Neural cell (in vitro differentiated cells): ENCODE measurements around the gene HLA-DQA1. TPM values are rescaled to one million over a fixed set of nuclear protein-coding genes. Genes with fewer than 3 reads are reported as not detected.

ENCODE experiments used
- H2AFZ ChIP-seq: fragments of 200-600, 300-800 bp; sonication (generic), shearing (Covaris generic); 2 replicates; pipeline ENCODE4 v1.6.0; 2014; ENCODE audit warnings: low read depth, mild to moderate bottlenecking, antibody characterized with exemption, low read length, moderate library complexity
- H3F3A ChIP-seq: fragments of 200-600 bp; shearing (Covaris generic); 2 replicates; pipeline ENCODE4 v1.6.1; 2016; ENCODE audit warnings: mild to moderate bottlenecking, moderate library complexity, mixed read lengths, antibody characterized with exemption, low read length; ENCODE audit not compliant: insufficient read depth, poor library complexity, severe bottlenecking
- H3K27ac ChIP-seq: fragments of 200-600, 300-800 bp; sonication (generic), shearing (Covaris generic); 2 replicates; pipeline ENCODE4 v1.5.1; 2014; ENCODE audit warnings: mild to moderate bottlenecking, low read length, moderate library complexity
- H3K27me3 ChIP-seq: fragments of 300-800, 200-600 bp; sonication (generic), shearing (Covaris generic); 2 replicates; pipeline ENCODE4 v1.6.0; 2014; ENCODE audit warnings: mild to moderate bottlenecking, low read depth, low read length, moderate library complexity; ENCODE audit not compliant: insufficient read depth
- H3K36me3 ChIP-seq: fragments of 300-800, 200-600 bp; sonication (generic), shearing (Covaris generic); 2 replicates; pipeline ENCODE4 v1.5.1; 2014; ENCODE audit warnings: mild to moderate bottlenecking, antibody characterized with exemption, low read length, moderate library complexity; ENCODE audit not compliant: insufficient read depth
- H3K4me2 ChIP-seq: fragments of 300-800, 200-600 bp; sonication (generic), shearing (Covaris generic); 2 replicates; pipeline ENCODE4 v1.6.0; 2014; ENCODE audit warnings: mild to moderate bottlenecking, low read length
- H3K4me3 ChIP-seq: fragments of 300-800, 200-600 bp; sonication (generic), shearing (Covaris generic); 2 replicates; pipeline ENCODE4 v1.5.1; 2014; ENCODE audit warnings: mild to moderate bottlenecking, low read length, moderate library complexity
- H3K79me2 ChIP-seq: fragments of 200-600 bp; shearing (Covaris generic); replicated peaks from 2 replicates; pipeline ENCODE4 v1.6.0; 2014; ENCODE audit warnings: mild to moderate bottlenecking, low read length, moderate library complexity; ENCODE audit not compliant: insufficient read depth
- H3K9ac ChIP-seq: fragments of 300-800, 200-600 bp; sonication (generic), shearing (Covaris generic); 2 replicates; pipeline ENCODE4 v1.6.1; 2016; ENCODE audit warnings: mild to moderate bottlenecking, low read length, mixed read lengths
- H3K9me2 ChIP-seq: fragments of 200-600 bp; shearing (Covaris generic); 2 replicates; pipeline ENCODE4 v1.6.1; 2016; ENCODE audit warnings: mild to moderate bottlenecking, low read length, mixed read lengths; ENCODE audit not compliant: insufficient read depth
- H3K9me3 ChIP-seq: fragments of 200-600, 300-800 bp; sonication (generic), shearing (Covaris generic); 2 replicates; pipeline ENCODE4 v1.6.1; 2016; ENCODE audit warnings: mild to moderate bottlenecking, mixed run types, low read length, moderate library complexity, mixed read lengths
- H4K20me1 ChIP-seq: fragments of 200-600 bp; shearing (Covaris generic); 2 replicates; pipeline ENCODE4 v1.6.1; 2016; ENCODE audit warnings: mild to moderate bottlenecking, mixed run types; ENCODE audit not compliant: insufficient read depth
- CTCF ChIP-seq: fragments of 450-650 bp; IDR thresholded peaks from 2 replicates; pipeline ENCODE4 v1.5.1; 2014; ENCODE audit warnings: antibody characterized with exemption, mild to moderate bottlenecking, moderate library complexity; ENCODE audit not compliant: poor library complexity, severe bottlenecking
- EP300 ChIP-seq: fragments of 450-650 bp; conservative IDR thresholded peaks from 2 replicates; pipeline ENCODE4 v1.6.1; 2014; ENCODE audit warnings: antibody characterized with exemption, mild to moderate bottlenecking, moderate library complexity; ENCODE audit not compliant: poor library complexity, severe bottlenecking
- EZH2 ChIP-seq: fragments of 200-600, 300-800 bp; shearing (Covaris generic), sonication (generic); IDR thresholded peaks from 2 replicates; pipeline ENCODE4 v1.6.1; 2014; ENCODE audit warnings: antibody characterized with exemption, low read length, borderline replicate concordance, mild to moderate bottlenecking; ENCODE audit not compliant: insufficient read depth, poor library complexity, severe bottlenecking
- MXI1 ChIP-seq: fragments of 450-650 bp; conservative IDR thresholded peaks from 2 replicates; pipeline ENCODE4 v1.6.1; 2014; ENCODE audit warnings: antibody characterized with exemption, mild to moderate bottlenecking; ENCODE audit not compliant: poor library complexity, severe bottlenecking
- POLR2AphosphoS5 ChIP-seq: IDR thresholded peaks from 2 replicates; pipeline ENCODE4 v1.6.1; 2012
- RAD21 ChIP-seq: fragments of 450-650 bp; conservative IDR thresholded peaks from 2 replicates; pipeline ENCODE4 v1.6.1; 2014; ENCODE audit warnings: antibody characterized with exemption, mild to moderate bottlenecking, moderate library complexity
- REST ChIP-seq: IDR thresholded peaks from 2 replicates; pipeline ENCODE4 v1.6.1; 2012; ENCODE audit warnings: borderline replicate concordance
- SMC3 ChIP-seq: fragments of 450-650 bp; conservative IDR thresholded peaks from 2 replicates; pipeline ENCODE4 v1.6.1; 2014; ENCODE audit warnings: antibody characterized with exemption, mild to moderate bottlenecking, moderate library complexity; ENCODE audit not compliant: poor library complexity
- TAF1 ChIP-seq: IDR thresholded peaks from 2 replicates; pipeline ENCODE4 v1.6.1; 2012; ENCODE audit warnings: low read depth
- polyA plus RNA-seq: library from polyadenylated mRNA; depleted of rRNA; stranded (reverse); fragments of >200 nt; gene quantifications from 2 replicates; pipeline ENCODE4 v1.2.3, GENCODE V29; 2014

Gene HLA-DQA1
- polyA plus RNA-seq, 1 donor from 2014 or later = not detected

DNA sequence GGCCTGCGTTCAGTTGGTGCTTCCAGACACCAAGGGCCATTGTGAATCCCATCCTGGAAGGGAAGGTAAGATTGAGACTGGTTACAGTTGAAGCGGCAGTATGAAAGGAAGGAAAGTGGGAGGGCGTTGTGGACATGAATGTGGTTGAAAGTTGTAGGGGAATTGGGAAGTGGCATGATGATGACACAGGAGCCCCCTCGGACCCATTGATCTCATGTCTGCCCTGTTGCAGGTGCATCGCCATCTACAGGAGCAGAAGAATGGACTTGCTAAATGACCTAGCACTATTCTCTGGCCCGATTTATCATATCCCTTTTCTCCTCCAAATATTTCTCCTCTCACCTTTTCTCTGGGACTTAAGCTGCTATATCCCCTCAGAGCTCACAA lies 5.5 kb downstream of the HLA-DQA1 start:
- Histone ChIP-seq H3K36me3 (no peaks in the 10 kb centered on the region), H3K27me3 (no peaks in the 10 kb centered on the region), H3F3A (no peaks in the 10 kb centered on the region), H3K9me3 (no peaks in the 10 kb centered on the region), H3K9me2 (no peaks in the 10 kb centered on the region), H3K4me2 (no peak overlapping the region), H3K27ac (no peak overlapping the region), H3K79me2 (no peaks in the 10 kb centered on the region), H2AFZ (no peak overlapping the region), H3K4me3 (no peak overlapping the region), H4K20me1 (no peaks in the 10 kb centered on the region), H3K9ac (no peak overlapping the region)
- no peak for TF ChIP-seq POLR2AphosphoS5
- no peak for TF ChIP-seq CTCF
- TF ChIP-seq EP300 = no peak
- TF ChIP-seq SMC3 = no peak
- no peak for TF ChIP-seq EZH2
- no peak for TF ChIP-seq TAF1
- no peak for TF ChIP-seq REST
- no peak for TF ChIP-seq RAD21
- TF ChIP-seq MXI1 = no peak

DNA sequence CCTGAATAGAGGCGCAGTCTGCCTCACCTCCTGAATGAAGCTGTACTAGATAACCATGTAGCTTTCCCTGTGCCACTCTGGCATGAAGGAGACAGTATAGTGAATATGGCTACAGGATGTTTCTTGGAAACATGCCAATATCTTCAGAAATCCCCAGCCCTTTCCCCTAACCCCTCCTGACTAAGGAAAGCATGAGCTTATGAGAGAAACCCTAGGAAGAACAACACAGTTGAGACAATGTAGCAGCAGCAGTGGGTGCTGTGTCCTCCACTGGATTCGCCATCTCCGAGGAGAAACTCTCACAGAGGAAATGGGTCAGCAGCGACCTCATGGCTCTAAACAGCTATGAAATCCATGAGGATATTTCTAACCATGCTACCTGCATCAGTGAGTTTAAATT lies 6.7 kb downstream of the HLA-DQA1 start:
- Histone ChIP-seq H3K4me2 (no peak overlapping the region), H4K20me1 (no peaks in the 10 kb centered on the region), H3K9me2 (no peaks in the 10 kb centered on the region), H3K4me3 (no peak overlapping the region), H3K9ac (no peak overlapping the region), H3F3A (no peaks in the 10 kb centered on the region), H3K36me3 (no peaks in the 10 kb centered on the region), H3K27ac (no peak overlapping the region), H3K79me2 (no peaks in the 10 kb centered on the region), H2AFZ (no peak overlapping the region), H3K9me3 (no peaks in the 10 kb centered on the region), H3K27me3 (no peaks in the 10 kb centered on the region)
- TF ChIP-seq TAF1 = no peak
- no peak for TF ChIP-seq POLR2AphosphoS5

- Histone ChIP-seq H2AFZ (no peak overlapping the region), H3K27me3 (no peaks in the 10 kb centered on the region), H3K9ac (no peak overlapping the region), H3K9me3 (no peaks in the 10 kb centered on the region), H3K27ac (no peak overlapping the region), H3K79me2 (no peaks in the 10 kb centered on the region), H3F3A (no peaks in the 10 kb centered on the region), H3K4me2 (no peak overlapping the region), H3K4me3 (no peak overlapping the region), H4K20me1 (no peaks in the 10 kb centered on the region), H3K36me3 (no peaks in the 10 kb centered on the region), H3K9me2 (no peaks in the 10 kb centered on the region)
- TF ChIP-seq RAD21 = no peak
- TF ChIP-seq REST = no peak
- TF ChIP-seq TAF1 = no peak
- no peak for TF ChIP-seq MXI1
- no peak for TF ChIP-seq SMC3
- TF ChIP-seq EP300 = no peak
- no peak for TF ChIP-seq EZH2
- TF ChIP-seq POLR2AphosphoS5 = no peak
These were observed 8.0 kb downstream of the HLA-DQA1 start for GRCh38 chr6:32645047-32645703.
